HepG2 (cell line): Measurements from ENCODE around the gene RBM14. TPM values are rescaled to one million over a fixed set of nuclear protein-coding genes. Genes with fewer than 3 reads are reported as not detected.

Experiments used
- CBX2 ChIP-seq, 2 experiments: fragments of 200-600 bp in 1 of 2; sonication (generic); formaldehyde crosslinking in 1 of 2; IDR thresholded peaks; 2 replicates each; pipeline versions ENCODE4 v1.7.0 to v1.8.1; 2018 to 2022; ENCODE audit warnings: low read depth in 2 of 2, low read length in 1 of 2, mild to moderate bottlenecking in 1 of 2, missing genetic modification reagents in 1 of 2
- CSRNP2 ChIP-seq: sonication (generic); formaldehyde crosslinking; conservative IDR thresholded peaks from 2 replicates; pipeline ENCODE4 v1.8.0; 2022; ENCODE audit warnings: low read depth, missing genetic modification reagents
- DNMT3B ChIP-seq: conservative IDR thresholded peaks from 2 replicates; pipeline ENCODE4 v1.6.1; 2016; ENCODE audit warnings: missing biosample characterization, control low read depth
- GABPA ChIP-seq, 2 experiments: IDR thresholded peaks; 2 replicates each; pipeline ENCODE4 v1.6.1; 2011 to 2016; ENCODE audit warnings: low read depth in 2 of 2, low read length in 1 of 2, missing biosample characterization in 1 of 2, missing genetic modification characterization in 1 of 2
- GATA4 ChIP-seq: sonication (generic); IDR thresholded peaks from 2 replicates; pipeline ENCODE4 v1.6.1; 2016; ENCODE audit warnings: antibody characterized with exemption, low read depth, borderline replicate concordance
- ISL2 ChIP-seq: sonication (generic); formaldehyde crosslinking; IDR thresholded peaks from 2 replicates; pipeline ENCODE4 v1.5.0; 2020; ENCODE audit warnings: missing genetic modification reagents
- JUND ChIP-seq: sonication (generic); formaldehyde crosslinking; IDR thresholded peaks from 2 replicates; pipeline ENCODE4 v1.8.0; 2022; ENCODE audit warnings: mild to moderate bottlenecking, missing genetic modification reagents
- KDM5B ChIP-seq: sonication (generic); formaldehyde crosslinking; IDR thresholded peaks from 2 replicates; pipeline ENCODE4 v1.4.0; 2020; ENCODE audit warnings: missing genetic modification reagents, mild to moderate bottlenecking, borderline replicate concordance
- MAZ ChIP-seq, 2 experiments: sonication (generic) in 1 of 2; formaldehyde crosslinking in 1 of 2; IDR thresholded peaks; 2 replicates each; pipeline versions ENCODE4 v1.5.0 to v1.6.1; 2012 to 2020; ENCODE audit warnings: low read depth in 2 of 2, mild to moderate bottlenecking in 2 of 2, borderline replicate concordance in 1 of 2, improper control_type of control experiment in 1 of 2, low read length in 1 of 2, missing genetic modification reagents in 1 of 2, moderate library complexity in 1 of 2
- NR0B2 ChIP-seq: sonication (generic); formaldehyde crosslinking; IDR thresholded peaks from 2 replicates; pipeline ENCODE4 v1.4.0; 2020; ENCODE audit warnings: mild to moderate bottlenecking, missing genetic modification reagents
- POLR2AphosphoS5 ChIP-seq: IDR thresholded peaks from 2 replicates; pipeline ENCODE4 v1.6.1; 2012; ENCODE audit warnings: low read depth, low read length
- SIN3A ChIP-seq: IDR thresholded peaks from 2 replicates; pipeline ENCODE4 v1.6.1; 2011; ENCODE audit warnings: low read depth, mild to moderate bottlenecking, control low read depth, low read length, borderline replicate concordance
- XRCC5 ChIP-seq: fragments of 200-400 bp; formaldehyde crosslinking; optimal IDR thresholded peaks from 2 replicates; pipeline ENCODE3; 2017; ENCODE audit warnings: mild to moderate bottlenecking, low read length
- YEATS4 ChIP-seq: sonication (generic); formaldehyde crosslinking; IDR thresholded peaks from 2 replicates; pipeline ENCODE4 v1.4.0; 2020; ENCODE audit warnings: missing genetic modification reagents, borderline replicate concordance
- ZKSCAN1 ChIP-seq: fragments of 150-350 bp; IDR thresholded peaks from 2 replicates; pipeline ENCODE4 v1.6.1; 2014; ENCODE audit warnings: low read length
- ZNF20 ChIP-seq: sonication (generic); formaldehyde crosslinking; IDR thresholded peaks from 2 replicates; pipeline ENCODE4 v1.4.0; 2020; ENCODE audit warnings: mild to moderate bottlenecking, moderate library complexity, missing genetic modification reagents
- ZNF296 ChIP-seq: sonication (generic); formaldehyde crosslinking; conservative IDR thresholded peaks from 2 replicates; pipeline ENCODE4 v1.5.0; 2020; ENCODE audit warnings: mild to moderate bottlenecking, missing genetic modification reagents
- ZSCAN25 ChIP-seq: sonication (generic); formaldehyde crosslinking; IDR thresholded peaks from 2 replicates; pipeline ENCODE4 v1.8.0; 2022; ENCODE audit warnings: mild to moderate bottlenecking, missing genetic modification reagents
- polyA plus RNA-seq, 8 experiments: library from polyadenylated mRNA; depleted of rRNA in 3 of 8; stranded (reverse) in 7 of 8; unstranded in 1 of 8; fragments of >200 nt; fragmentation: Illumina TruSeq in 4 of 8; extraction: Trizol in 4 of 8; gene quantifications; 2 replicates each; pipeline versions ENCODE4 v1.2.1 to v1.2.3, GENCODE V29; 2011 to 2016; ENCODE audit warnings: low read depth in 4 of 8, missing spikeins in 1 of 8, mixed read lengths in 1 of 8; ENCODE audit not compliant: insufficient read depth in 1 of 8
- total RNA-seq, 5 experiments: library from RNA; depleted of rRNA; stranded (reverse); fragments of >200 nt; fragmentation: Illumina TruSeq; extraction: Trizol; gene quantifications; 2 replicates each; pipeline ENCODE4 v1.2.3, GENCODE V29; 2016; ENCODE audit warnings: low read depth in 1 of 5
- TF ChIP-seq, protein P1 (sequence below): sonication (generic); formaldehyde crosslinking; IDR thresholded peaks from 2 replicates; pipeline ENCODE4 v1.4.0; 2020; ENCODE audit warnings: missing genetic modification reagents, mild to moderate bottlenecking, borderline replicate concordance
- TF ChIP-seq, protein P2 (sequence below): IDR thresholded peaks from 2 replicates; pipeline ENCODE4 v1.6.1; 2012; ENCODE audit warnings: low read depth, low read length, improper control_type of control experiment

The RBM14 gene
- total and polyA plus RNA-seq, 2 of the 13 experiments (the other 11 are each of a cell fraction or from before 2014, with no cell fraction given), result 12.7 to 44.1 TPM

DNA sequence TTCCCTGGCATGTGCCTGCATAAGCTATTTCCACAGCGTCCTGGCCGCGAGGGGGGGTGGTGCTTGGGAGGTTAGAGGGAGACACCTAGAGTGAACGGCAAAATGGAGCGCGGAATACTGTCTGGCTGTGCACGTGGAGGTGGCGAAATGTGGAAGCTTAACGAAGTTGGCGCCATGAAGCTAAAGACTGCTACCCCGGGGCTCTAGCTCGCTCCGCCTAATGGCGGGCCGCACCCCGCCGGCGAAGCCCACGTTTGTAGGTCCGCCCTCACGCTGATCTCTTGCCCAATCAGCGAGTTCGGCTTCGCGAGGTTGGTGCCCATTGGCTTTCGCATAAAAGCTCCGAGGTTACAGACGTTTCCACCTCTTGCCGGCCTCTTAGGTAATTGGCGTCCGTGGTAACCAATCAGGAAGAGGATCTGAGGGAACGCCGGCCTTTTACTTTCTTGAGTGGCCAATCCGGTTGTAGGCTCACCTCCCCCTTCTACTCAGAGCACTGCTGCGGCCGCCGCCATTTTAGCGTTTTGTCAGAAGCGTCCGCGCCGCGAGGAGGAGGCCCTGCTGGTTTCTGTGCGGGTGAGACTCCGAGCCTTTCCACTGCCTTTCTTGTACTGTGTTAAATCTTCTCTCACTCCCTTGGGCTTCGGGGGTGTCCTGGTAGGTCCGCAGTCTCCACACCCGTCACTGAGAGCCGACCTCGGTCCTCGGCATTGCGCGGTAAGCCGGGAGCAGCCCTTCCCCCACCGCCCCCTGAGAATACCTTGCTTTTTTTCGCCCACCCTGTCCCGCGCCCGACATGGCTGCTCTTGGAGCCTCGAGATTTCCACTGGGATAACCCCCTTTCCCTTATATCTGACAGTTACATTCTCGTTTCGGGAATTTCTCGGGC is 22.0 kb downstream of the RBM14 start, which contains the start of gene RBM4 (continued):
- no peak for TF ChIP-seq CSRNP2 (CRISPR knock-in tag)
- TF ChIP-seq, protein P1, sequence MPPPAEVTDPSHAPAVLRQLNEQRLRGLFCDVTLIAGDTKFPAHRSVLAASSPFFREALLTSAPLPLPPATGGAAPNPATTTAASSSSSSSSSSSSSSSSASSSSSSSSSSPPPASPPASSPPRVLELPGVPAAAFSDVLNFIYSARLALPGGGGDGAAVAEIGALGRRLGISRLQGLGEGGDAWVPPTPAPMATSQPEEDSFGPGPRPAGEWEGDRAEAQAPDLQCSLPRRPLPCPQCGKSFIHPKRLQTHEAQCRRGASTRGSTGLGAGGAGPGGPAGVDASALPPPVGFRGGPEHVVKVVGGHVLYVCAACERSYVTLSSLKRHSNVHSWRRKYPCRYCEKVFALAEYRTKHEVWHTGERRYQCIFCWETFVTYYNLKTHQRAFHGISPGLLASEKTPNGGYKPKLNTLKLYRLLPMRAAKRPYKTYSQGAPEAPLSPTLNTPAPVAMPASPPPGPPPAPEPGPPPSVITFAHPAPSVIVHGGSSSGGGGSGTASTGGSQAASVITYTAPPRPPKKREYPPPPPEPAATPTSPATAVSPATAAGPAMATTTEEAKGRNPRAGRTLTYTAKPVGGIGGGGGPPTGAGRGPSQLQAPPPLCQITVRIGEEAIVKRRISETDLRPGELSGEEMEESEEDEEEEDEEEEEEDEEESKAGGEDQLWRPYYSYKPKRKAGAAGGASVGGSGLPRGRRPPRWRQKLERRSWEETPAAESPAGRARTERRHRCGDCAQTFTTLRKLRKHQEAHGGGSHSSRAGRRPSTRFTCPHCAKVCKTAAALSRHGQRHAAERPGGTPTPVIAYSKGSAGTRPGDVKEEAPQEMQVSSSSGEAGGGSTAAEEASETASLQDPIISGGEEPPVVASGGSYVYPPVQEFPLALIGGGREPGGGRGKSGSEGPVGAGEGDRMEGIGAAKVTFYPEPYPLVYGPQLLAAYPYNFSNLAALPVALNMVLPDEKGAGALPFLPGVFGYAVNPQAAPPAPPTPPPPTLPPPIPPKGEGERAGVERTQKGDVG (CRISPR knock-in tag), result no peak
- no peak for TF ChIP-seq ISL2 (CRISPR knock-in tag)
- TF ChIP-seq GATA4, result peak; percentile 50; the same call in 1 of the 2 replicates
- TF ChIP-seq GABPA (IDR thresholded peaks at IDR 0.05; ENCODE audit: low read depth, low read length), result no peak
- TF ChIP-seq GABPA (CRISPR knock-in tag; IDR thresholded peaks at IDR 0.05; ENCODE audit: low read depth), result peak; percentile 44
- TF ChIP-seq JUND (CRISPR knock-in tag), result no peak
- peak; percentile 71; the same call in 1 of the 2 replicates for TF ChIP-seq NR0B2 (CRISPR knock-in tag)
- no peak for TF ChIP-seq ZNF296 (CRISPR knock-in tag)
- peak; percentile 81; the same call in 1 of the 2 replicates for TF ChIP-seq ZNF20 (CRISPR knock-in tag)
- TF ChIP-seq MAZ (IDR thresholded peaks at IDR 0.05; ENCODE audit: borderline replicate concordance, low read depth, low read length), result no peak
- TF ChIP-seq MAZ (CRISPR knock-in tag; IDR thresholded peaks at IDR 0.05; ENCODE audit: low read depth), result peak; percentile 57; the same call in 1 of the 2 replicates
- peak; percentile 81 for TF ChIP-seq POLR2AphosphoS5
- no peak for TF ChIP-seq CBX2 (IDR thresholded peaks at IDR 0.05; ENCODE audit: low read depth, low read length)
- TF ChIP-seq CBX2 (CRISPR knock-in tag; IDR thresholded peaks at IDR 0.05; ENCODE audit: low read depth), result 0 out of 2 replicates have a peak, but pooled peaks have one; percentile 83
- TF ChIP-seq YEATS4 (CRISPR knock-in tag), result peak; percentile 92
- TF ChIP-seq ZSCAN25, result no peak
- peak; percentile 93 for TF ChIP-seq KDM5B
- TF ChIP-seq ZKSCAN1, result no peak; the same call in 1 of the 2 replicates
- TF ChIP-seq, protein P2, sequence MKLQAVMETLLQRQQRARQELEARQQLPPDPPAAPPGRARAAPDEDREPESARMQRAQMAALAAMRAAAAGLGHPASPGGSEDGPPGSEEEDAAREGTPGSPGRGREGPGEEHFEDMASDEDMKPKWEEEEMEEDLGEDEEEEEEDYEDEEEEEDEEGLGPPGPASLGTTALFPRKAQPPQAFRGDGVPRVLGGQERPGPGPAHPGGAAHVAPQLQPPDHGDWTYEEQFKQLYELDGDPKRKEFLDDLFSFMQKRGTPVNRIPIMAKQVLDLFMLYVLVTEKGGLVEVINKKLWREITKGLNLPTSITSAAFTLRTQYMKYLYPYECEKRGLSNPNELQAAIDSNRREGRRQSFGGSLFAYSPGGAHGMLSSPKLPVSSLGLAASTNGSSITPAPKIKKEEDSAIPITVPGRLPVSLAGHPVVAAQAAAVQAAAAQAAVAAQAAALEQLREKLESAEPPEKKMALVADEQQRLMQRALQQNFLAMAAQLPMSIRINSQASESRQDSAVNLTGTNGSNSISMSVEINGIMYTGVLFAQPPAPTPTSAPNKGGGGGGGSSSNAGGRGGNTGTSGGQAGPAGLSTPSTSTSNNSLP, result no peak
- TF ChIP-seq XRCC5, result peak; percentile 17
- TF ChIP-seq DNMT3B (CRISPR knock-in tag), result 0 out of 2 replicates have a peak, but pooled peaks have one; percentile 23
- peak; percentile 75 for TF ChIP-seq SIN3A
